HepG2 (cell line): ENCODE data around the gene DENND4C. TPM values are rescaled to one million over a fixed set of nuclear protein-coding genes. Genes with fewer than 3 reads are reported as not detected.

Experiments
- ATAC-seq: fragments of 200-7000 bp; cut with Tn5 transposase; 3 replicates; pipeline ENCODE4 v1.9.1; 2020; ENCODE audit warnings: mild to moderate bottlenecking, moderate library complexity
- BruUV-seq: library from RNA; stranded (reverse); fragments of 400-500 nt; replicated peaks from 2 replicates; lab custom pipeline; 2021; lab: Mats Ljungman, UMichigan
- CTCF ChIA-PET: fragments of 300-600 bp; formaldehyde crosslinking; extraction: SDS; loops from one replicate; lab custom pipeline; 2021; ENCODE audit warnings: low total read pairs, inconsistent platforms, low intra/inter-chr PET ratio; lab: Yijun Ruan, JAX
- POLR2A ChIA-PET: fragments of 350-600 bp; sonication (Branson Sonifier 250); formaldehyde crosslinking; loops from one replicate; lab custom pipeline; 2020; ENCODE audit warnings: antibody characterized with exemption, inconsistent platforms; lab: Yijun Ruan, JAX
- DNase-seq: peaks from one replicate; pipeline ENCODE4 v3.0.0-alpha.2; 2015; ENCODE audit warnings: low spot score
- FAIRE-seq: peaks from 3 replicates; lab custom pipeline; 2011; peaks lifted over from hg19 to GRCh38; lab: Jason Lieb, UNC
- H2AFZ ChIP-seq: one replicate; pipeline ENCODE4 v1.6.1; 2011; ENCODE audit warnings: low read length, inconsistent platforms
- H3K27ac ChIP-seq: fragments of 300-600 bp; 3 replicates; pipeline ENCODE4 v1.8.0; 2011; ENCODE audit warnings: mixed run types, mild to moderate bottlenecking, mixed read lengths, low read length, inconsistent platforms; ENCODE audit not compliant: insufficient read depth; ENCODE audit errors: extremely low read length
- H3K27me3 ChIP-seq, 2 experiments: fragments of 200-600 bp in 1 of 2; 2 replicates in 1 of 2; 3 replicates in 1 of 2; pipeline versions ENCODE4 v1.6.0 to v1.8.0; 2011; ENCODE audit warnings: low read length in 2 of 2, mild to moderate bottlenecking in 2 of 2, moderate library complexity in 2 of 2, inconsistent platforms in 1 of 2; ENCODE audit not compliant: insufficient read depth in 2 of 2, control insufficient read depth in 1 of 2
- H3K36me3 ChIP-seq, 2 experiments: fragments of 200-600 bp in 1 of 2; replicated peaks in 1 of 2; 2 replicates in 1 of 2; 3 replicates in 1 of 2; pipeline versions ENCODE4 v1.5.1 to v1.8.0; 2011; ENCODE audit warnings: low read length in 2 of 2, inconsistent platforms in 1 of 2; ENCODE audit not compliant: insufficient read depth in 2 of 2, control insufficient read depth in 1 of 2
- H3K4me1 ChIP-seq: 2 replicates; pipeline ENCODE4 v1.5.1; 2012; ENCODE audit warnings: low read length, inconsistent platforms; ENCODE audit not compliant: insufficient read depth
- H3K4me2 ChIP-seq: 2 replicates; pipeline ENCODE4 v1.6.0; 2011; ENCODE audit warnings: low read depth, low read length, inconsistent platforms
- H3K4me3 ChIP-seq, 3 experiments: fragments of 200-600 bp in 1 of 3; sonication (generic), shearing (Covaris generic) in 1 of 3; replicated peaks in 1 of 3; 2 replicates each; pipeline ENCODE4 v1.5.1; 2011 to 2016; ENCODE audit warnings: low read length in 3 of 3, inconsistent platforms in 2 of 3, low read depth in 2 of 3, mild to moderate bottlenecking in 2 of 3, control low read depth in 1 of 3, mixed read lengths in 1 of 3; ENCODE audit not compliant: insufficient read depth in 1 of 3
- H3K79me2 ChIP-seq: one replicate; pipeline ENCODE4 v1.6.1; 2011; ENCODE audit warnings: low read length, inconsistent platforms; ENCODE audit not compliant: insufficient read depth
- H3K9ac ChIP-seq: 2 replicates; pipeline ENCODE4 v1.6.0; 2011; ENCODE audit warnings: mild to moderate bottlenecking, low read depth, low read length, inconsistent platforms; ENCODE audit not compliant: insufficient read depth
- H3K9me3 ChIP-seq: 2 replicates; pipeline ENCODE4 v1.5.1; 2012; ENCODE audit warnings: mild to moderate bottlenecking, low read length
- H4K20me1 ChIP-seq: 2 replicates; pipeline ENCODE4 v1.6.0; 2011; ENCODE audit warnings: inconsistent platforms, mild to moderate bottlenecking, low read length, moderate library complexity; ENCODE audit not compliant: insufficient read depth
- AGO1 ChIP-seq: fragments of 200-400 bp; formaldehyde crosslinking; IDR thresholded peaks from 2 replicates; pipeline ENCODE4 v1.6.1; 2017; ENCODE audit warnings: mild to moderate bottlenecking, low read depth, low read length, moderate library complexity; ENCODE audit not compliant: poor library complexity, severe bottlenecking
- CBX1 ChIP-seq: IDR thresholded peaks from one replicate; pipeline ENCODE4 v1.6.1; 2016; ENCODE audit warnings: antibody characterized with exemption, low read depth
- CENPBD1 ChIP-seq: sonication (generic); formaldehyde crosslinking; IDR thresholded peaks from 2 replicates; pipeline ENCODE4 v1.8.0; 2022; ENCODE audit warnings: missing genetic modification reagents, low read depth, mild to moderate bottlenecking, borderline replicate concordance
- KIAA2018 ChIP-seq: sonication (generic); formaldehyde crosslinking; IDR thresholded peaks from 2 replicates; pipeline ENCODE4 v1.5.0; 2020; ENCODE audit warnings: mild to moderate bottlenecking, missing genetic modification reagents, borderline replicate concordance
- POGK ChIP-seq: sonication (generic); formaldehyde crosslinking; conservative IDR thresholded peaks from 2 replicates; pipeline ENCODE4 v1.8.0; 2022; ENCODE audit warnings: mild to moderate bottlenecking, moderate library complexity, missing genetic modification reagents
- POLR2G ChIP-seq: fragments of 200-400 bp; formaldehyde crosslinking; IDR thresholded peaks from 2 replicates; pipeline ENCODE4 v1.6.1; 2018; ENCODE audit warnings: mild to moderate bottlenecking, low read depth, low read length, moderate library complexity
- TCF7 ChIP-seq: sonication (generic); IDR thresholded peaks from 2 replicates; pipeline ENCODE4 v1.6.1; 2016; ENCODE audit warnings: antibody characterized with exemption, low read depth
- YEATS2 ChIP-seq: sonication (generic); formaldehyde crosslinking; IDR thresholded peaks from 2 replicates; pipeline ENCODE4 v1.4.0; 2020; ENCODE audit warnings: missing genetic modification reagents, borderline replicate concordance
- ZNF160 ChIP-seq: sonication (generic); formaldehyde crosslinking; IDR thresholded peaks from 2 replicates; pipeline ENCODE4 v1.8.0; 2022; ENCODE audit warnings: mild to moderate bottlenecking, inconsistent platforms, missing genetic modification reagents
- ZNF235 ChIP-seq: sonication (generic); formaldehyde crosslinking; IDR thresholded peaks from 2 replicates; pipeline ENCODE4 v1.8.1; 2023; ENCODE audit warnings: mild to moderate bottlenecking, missing genetic modification reagents, borderline replicate concordance
- ZNF691 ChIP-seq: sonication (generic); formaldehyde crosslinking; IDR thresholded peaks from 2 replicates; pipeline ENCODE4 v1.4.0; 2020; ENCODE audit warnings: missing genetic modification reagents, low read depth, mild to moderate bottlenecking, borderline replicate concordance
- in situ Hi-C: cut with HindIII; loops from 2 replicates; pipeline ENCODE4 v1.10.0; 2017; ENCODE audit warnings: low pct_unique_long_range_greater_than_20kb; ENCODE audit not compliant: extremely low pct_ligation_motif_present
- intact Hi-C: fragments of 100-400 bp; cut with micrococcal nuclease; formaldehyde crosslinking; loops from one replicate; pipeline ENCODE4 v1.10.0; 2022; ENCODE audit not compliant: unreplicated experiment
- polyA plus RNA-seq, 8 experiments: library from polyadenylated mRNA; depleted of rRNA in 3 of 8; stranded (reverse) in 7 of 8; unstranded in 1 of 8; fragments of >200 nt; fragmentation: Illumina TruSeq in 4 of 8; extraction: Trizol in 4 of 8; gene quantifications; 2 replicates each; pipeline versions ENCODE4 v1.2.1 to v1.2.3, GENCODE V29; 2011 to 2016; ENCODE audit warnings: low read depth in 4 of 8, missing spikeins in 1 of 8, mixed read lengths in 1 of 8; ENCODE audit not compliant: insufficient read depth in 1 of 8
- total RNA-seq, 5 experiments: library from RNA; depleted of rRNA; stranded (reverse); fragments of >200 nt; fragmentation: Illumina TruSeq; extraction: Trizol; gene quantifications; 2 replicates each; pipeline ENCODE4 v1.2.3, GENCODE V29; 2016; ENCODE audit warnings: low read depth in 1 of 5

The DENND4C gene
- total and polyA plus RNA-seq, 2 of the 13 experiments (the other 11 are each of a cell fraction or from before 2014, with no cell fraction given), result 19.1 to 27.2 TPM

- no peak for TF ChIP-seq CBX1
- TF ChIP-seq CENPBD1, result no peak
- TF ChIP-seq AGO1, result no peak
- no peak for TF ChIP-seq ZNF160 (CRISPR knock-in tag)
These were observed 40.6 kb downstream of the DENND4C start (continued) for GRCh38 chr9:19271081-19271480.

- Histone ChIP-seq H4K20me1 (0 out of 2 replicates have a peak, but pooled peaks cover 5% of the 10 kb centered on the region), H3K36me3 (peaks cover 0 to 6% of the 10 kb centered on the region in 2 experiments; a peak in 3 of 5 replicates), H2AFZ (no peak overlapping the region), H3K4me1 (peaks cover 12% of the 10 kb centered on the region; the same call in 1 of the 2 replicates), H3K4me3 (no peak overlapping the region), H3K79me2 (peaks cover 30% of the 10 kb centered on the region), H3K27ac (no peak overlapping the region), H3K9ac (no peak overlapping the region), H3K27me3 (no peaks in the 10 kb centered on the region), H3K9me3 (no peaks in the 10 kb centered on the region), H3K4me2 (no peak overlapping the region)
- no TSS peak for BruUV-seq
- intact Hi-C loops, result no loop called here
- DNase-seq (no peak), ATAC-seq (no peak), FAIRE-seq (no peak)
- in situ Hi-C loops, result no loop called here
- ChIA-PET CTCF (no interaction called here), POLR2A (no interaction called here)
- no peak for TF ChIP-seq ZNF235
- no peak for TF ChIP-seq YEATS2 (CRISPR knock-in tag)
- no peak for TF ChIP-seq KIAA2018
- no peak for TF ChIP-seq POLR2G
- TF ChIP-seq POGK, result no peak
- TF ChIP-seq ZNF691, result no peak
- TF ChIP-seq TCF7, result no peak
These were observed 51.3 kb downstream of the DENND4C start for GRCh38 chr9:19281801-19282200.
